ENCODE results near the gene TMEM200A.

- TF ChIP-seq CTCF (IDR thresholded peaks at IDR 0.05) (no peak), EZH2 (IDR thresholded peaks at IDR 0.05) (no peak)
Measured at GRCh38 chr6:130373992-130374391, 8.2 kb downstream of the TMEM200A start.
